PFSK-1 (cell line): Measurements from ENCODE around the gene RGL1.

ENCODE experiments used
- FOXP2 ChIP-seq: optimal IDR thresholded peaks from 2 replicates; pipeline ENCODE3; 2011; ENCODE audit warnings: borderline replicate concordance, control low read depth, inconsistent platforms; ENCODE audit not compliant: insufficient read depth; ENCODE audit errors: extremely low read length, extremely low read depth
- POLR2AphosphoS5 ChIP-seq: IDR thresholded peaks from 2 replicates; pipeline ENCODE4 v1.6.1; 2012; ENCODE audit warnings: low read depth, mild to moderate bottlenecking, control low read depth, low read length, moderate library complexity
- REST ChIP-seq, 2 experiments: IDR thresholded peaks; 2 replicates each; pipeline versions ENCODE4 v1.6.1 to v1.8.0; 2011 to 2012; ENCODE audit warnings: low read depth in 2 of 2, low read length in 2 of 2, control low read depth in 1 of 2, inconsistent platforms in 1 of 2, mild to moderate bottlenecking in 1 of 2, moderate library complexity in 1 of 2; ENCODE audit not compliant: insufficient read depth in 1 of 2
- SIN3A ChIP-seq: IDR thresholded peaks from 2 replicates; pipeline ENCODE4 v1.6.1; 2012; ENCODE audit warnings: mild to moderate bottlenecking, low read length, moderate library complexity, borderline replicate concordance; ENCODE audit not compliant: insufficient read depth
- TAF1 ChIP-seq: IDR thresholded peaks from 2 replicates; pipeline ENCODE4 v1.6.1; 2012; ENCODE audit warnings: low read length, control low read depth, borderline replicate concordance; ENCODE audit not compliant: insufficient read depth

The RGL1 gene

GRCh38 chr1:183821309-183821888 lies 16.5 kb downstream of the RGL1 start:
- TF ChIP-seq REST (IDR thresholded peaks at IDR 0.05; ENCODE audit: insufficient read depth in 1 of 2, low read depth in 2 of 2, low read length in 2 of 2): no peak
- no peak for TF ChIP-seq TAF1
- TF ChIP-seq FOXP2: no peak
- no peak for TF ChIP-seq POLR2AphosphoS5
- no peak for TF ChIP-seq SIN3A

DNA sequence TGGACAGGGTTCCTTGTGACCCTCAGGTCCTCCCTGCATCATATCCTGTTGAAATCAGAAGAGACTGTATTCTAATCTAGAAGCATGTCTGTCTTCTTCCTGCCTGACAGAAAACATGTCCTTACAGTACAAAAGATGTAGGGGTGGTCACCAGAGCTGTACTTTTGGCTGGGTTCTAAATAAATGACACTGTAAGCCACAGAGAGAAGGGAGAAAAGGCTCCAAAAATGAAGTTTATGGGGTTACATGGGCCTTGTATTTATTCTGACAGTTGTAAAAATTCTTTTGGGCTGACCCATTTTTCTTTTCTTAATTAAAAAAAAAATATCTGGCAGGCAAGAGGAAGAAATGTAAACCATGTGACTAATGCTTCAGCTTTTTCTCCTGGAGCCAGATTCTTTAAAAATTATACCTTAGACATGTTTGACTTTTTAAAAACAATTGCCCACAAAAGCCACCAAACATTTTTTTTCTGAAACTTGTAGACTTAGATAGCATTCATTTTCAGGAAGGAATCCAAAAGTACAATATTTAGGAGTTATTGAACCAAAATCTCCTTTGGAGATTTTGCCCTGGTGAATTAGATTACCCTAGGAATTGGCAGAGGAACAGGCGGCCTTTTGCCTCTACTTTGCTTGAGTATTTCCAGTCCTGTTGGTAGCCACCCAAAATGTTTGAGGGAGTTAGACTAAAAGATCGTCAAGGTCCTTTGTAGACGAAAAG lies 17.1 kb downstream of the RGL1 start:
- TF ChIP-seq FOXP2 (no peak), REST (IDR thresholded peaks at IDR 0.05; ENCODE audit: insufficient read depth in 1 of 2, low read depth in 2 of 2, low read length in 2 of 2) (no peak), SIN3A (no peak), POLR2AphosphoS5 (no peak), TAF1 (no peak)

DNA sequence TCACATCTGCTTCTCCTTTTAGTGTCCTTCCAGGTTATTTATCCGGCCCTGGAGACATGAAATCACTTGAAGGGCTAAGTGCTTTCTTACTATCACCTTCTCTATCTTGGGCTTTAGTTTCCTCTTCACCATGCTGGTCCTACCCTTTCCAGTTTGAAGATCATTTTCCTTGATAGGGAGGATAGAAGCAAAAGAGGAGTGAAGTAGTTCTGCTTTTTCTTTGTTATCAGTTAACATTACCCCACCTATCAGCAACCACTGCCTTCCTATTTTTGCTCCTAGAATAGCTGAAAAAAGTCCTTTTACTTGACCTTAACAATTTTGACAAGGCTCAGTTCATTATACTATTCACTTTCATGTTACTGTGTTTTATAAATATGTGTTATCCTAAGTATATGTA lies 19.4 kb downstream of the RGL1 start:
- TF ChIP-seq REST (IDR thresholded peaks at IDR 0.05; ENCODE audit: insufficient read depth in 1 of 2, low read depth in 2 of 2, low read length in 2 of 2): no peak
- TF ChIP-seq SIN3A: no peak
- TF ChIP-seq TAF1: no peak
- TF ChIP-seq FOXP2: no peak
- TF ChIP-seq POLR2AphosphoS5: no peak

DNA sequence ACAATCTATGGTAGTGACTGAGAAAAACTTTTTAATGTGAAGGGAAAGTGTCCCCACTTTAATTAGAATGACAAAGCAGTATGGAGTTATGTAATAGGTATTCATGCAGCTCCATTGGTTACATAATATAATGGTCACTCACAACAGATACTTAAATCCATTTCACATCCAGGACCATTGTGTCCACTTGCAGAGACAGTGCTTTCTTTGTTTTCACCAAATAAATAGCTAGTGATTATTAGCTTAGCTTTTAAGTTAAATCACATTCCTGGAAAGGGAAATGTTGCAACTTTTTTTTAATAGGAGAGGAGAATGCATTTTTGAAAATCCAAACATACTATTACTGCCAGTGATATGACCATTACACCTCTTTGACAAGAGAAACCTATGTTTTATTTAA lies 22.9 kb downstream of the RGL1 start:
- TF ChIP-seq FOXP2 (no peak), REST (IDR thresholded peaks at IDR 0.05; ENCODE audit: insufficient read depth in 1 of 2, low read depth in 2 of 2, low read length in 2 of 2) (no peak), POLR2AphosphoS5 (no peak), SIN3A (no peak), TAF1 (no peak)
